SJCRH30 (cell line): ENCODE measurements around the gene ACTR2. TPM values are rescaled to one million over a fixed set of nuclear protein-coding genes. Genes with fewer than 3 reads are reported as not detected.
A peak's percentile ranks its signal among the peaks of the same experiment; 100 is the strongest.
"Not testable (repeated sequence)": the region's sequence is repeated elsewhere in the genome, so short reads cannot be mapped to it uniquely, and the experiment has no call there.

Source experiments
- DNase-seq, 2 experiments: peaks; one replicate each; pipeline ENCODE4 v3.0.0-alpha.2; 2015 to 2020
- H3K27ac ChIP-seq: fragments of 250-450 bp; sonication (Bioruptor Pico); 2 replicates; pipeline ENCODE4 v1.5.1; 2020; ENCODE audit warnings: mild to moderate bottlenecking, moderate library complexity
- H3K27me3 ChIP-seq: fragments of 250-450 bp; sonication (Bioruptor Pico); 2 replicates; pipeline ENCODE4 v1.5.1; 2020; ENCODE audit warnings: mild to moderate bottlenecking, moderate library complexity
- H3K36me3 ChIP-seq: fragments of 250-450 bp; sonication (Bioruptor Pico); 2 replicates; pipeline ENCODE4 v1.5.1; 2020; ENCODE audit warnings: mild to moderate bottlenecking, moderate library complexity
- H3K4me1 ChIP-seq: fragments of 250-450 bp; sonication (Bioruptor Pico); 2 replicates; pipeline ENCODE4 v1.5.1; 2020; ENCODE audit warnings: mild to moderate bottlenecking, moderate library complexity
- H3K4me3 ChIP-seq: fragments of 250-450 bp; sonication (Bioruptor Pico); 2 replicates; pipeline ENCODE4 v1.5.1; 2020; ENCODE audit warnings: mild to moderate bottlenecking, moderate library complexity
- H3K9me3 ChIP-seq: fragments of 250-450 bp; sonication (Bioruptor Pico); replicated peaks from 2 replicates; pipeline ENCODE4 v1.5.1; 2020; ENCODE audit warnings: mild to moderate bottlenecking, moderate library complexity
- total RNA-seq: library from RNA; depleted of rRNA; stranded (reverse); fragments of >200 nt; shearing (Covaris generic); gene quantifications from 2 replicates; pipeline ENCODE4 v1.2.3, GENCODE V29; 2014

Gene ACTR2
- total RNA-seq, 1 experiment from 2014 or later, result 122 TPM

DNA sequence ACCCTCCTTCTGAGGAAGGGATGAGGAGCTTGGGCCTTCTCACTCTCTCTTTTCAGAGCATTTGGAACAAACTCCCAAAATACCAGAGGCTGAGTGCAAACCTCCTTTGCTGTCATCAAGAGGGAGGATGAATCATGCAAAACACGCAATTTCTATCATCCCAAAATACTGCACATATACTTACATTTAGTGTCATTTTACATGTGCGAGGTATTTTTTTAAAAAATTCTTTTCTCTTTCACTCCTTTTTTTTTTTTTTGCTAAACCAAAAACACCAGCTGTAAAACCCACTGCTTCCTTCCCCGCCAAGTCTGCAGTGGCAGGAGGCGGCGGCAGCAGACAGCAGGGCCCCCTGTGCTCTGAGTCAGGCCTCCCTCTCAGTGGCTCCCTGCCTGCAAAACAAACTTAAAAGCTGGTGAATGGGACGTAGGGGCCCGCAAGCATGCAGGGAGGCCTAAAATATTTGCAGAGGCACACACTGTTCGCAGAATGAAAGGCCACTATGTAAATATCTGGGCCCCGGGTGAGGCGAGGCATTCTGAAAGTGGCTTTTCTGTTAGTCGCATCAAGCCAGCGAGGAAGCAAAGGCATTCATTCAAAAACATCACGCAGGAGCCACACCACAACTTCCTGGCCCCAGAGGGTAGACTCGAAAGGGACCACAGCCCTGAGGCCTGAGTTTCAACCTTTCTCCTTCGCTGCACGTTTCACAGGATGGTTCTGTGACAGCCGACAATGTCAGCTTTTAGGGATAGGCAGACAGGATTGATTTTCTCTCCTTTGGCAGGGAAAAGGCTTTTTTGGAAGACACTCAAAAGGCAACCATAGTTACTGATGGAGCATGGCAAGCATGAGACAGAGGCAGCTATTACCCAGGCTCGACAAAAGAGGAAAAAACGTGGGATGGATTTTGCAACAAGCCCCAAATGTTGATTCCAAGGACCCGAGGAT lies 73.4 kb downstream of the ACTR2 start:
- Histone ChIP-seq H3K27me3 (no peaks in the 10 kb centered on the region), H3K4me1 (peaks cover 30% of the 10 kb centered on the region), H3K9me3 (no peaks in the 10 kb centered on the region), H3K4me3 (peak overlapping the region; percentile 39), H3K36me3 (0 out of 2 replicates have a peak, but pooled peaks cover under 1% of the 10 kb centered on the region), H3K27ac (peak overlapping the region; percentile 4; the same call in 1 of the 2 replicates)
- peak; percentile 61 to 64 for DNase-seq

DNA sequence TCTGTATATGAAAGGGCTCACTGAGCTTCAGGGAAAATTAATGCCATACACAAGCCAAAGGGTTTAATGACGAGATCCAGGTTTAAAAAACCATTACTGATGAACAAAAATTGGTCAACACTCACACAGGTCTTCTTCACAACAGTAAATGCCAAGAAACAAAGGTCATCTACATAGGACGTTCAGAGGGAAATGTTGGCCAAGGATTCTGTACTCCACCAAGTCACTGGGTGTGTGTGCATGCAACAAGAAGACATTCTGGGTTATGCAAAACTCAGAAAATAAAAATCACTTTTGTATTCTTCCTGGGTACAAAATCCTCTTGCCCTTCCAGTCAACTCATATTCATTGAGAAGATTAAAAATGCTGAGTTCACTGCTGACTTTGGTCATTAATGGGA lies 78.3 kb downstream of the ACTR2 start:
- Histone ChIP-seq H3K36me3 (0 out of 2 replicates have a peak, but pooled peaks cover 10% of the 10 kb centered on the region), H3K27me3 (no peaks in the 10 kb centered on the region), H3K4me3 (no peak overlapping the region), H3K27ac (no peak overlapping the region), H3K9me3 (no peaks in the 10 kb centered on the region), H3K4me1 (peaks cover 11% of the 10 kb centered on the region)
- no peak for DNase-seq

DNA sequence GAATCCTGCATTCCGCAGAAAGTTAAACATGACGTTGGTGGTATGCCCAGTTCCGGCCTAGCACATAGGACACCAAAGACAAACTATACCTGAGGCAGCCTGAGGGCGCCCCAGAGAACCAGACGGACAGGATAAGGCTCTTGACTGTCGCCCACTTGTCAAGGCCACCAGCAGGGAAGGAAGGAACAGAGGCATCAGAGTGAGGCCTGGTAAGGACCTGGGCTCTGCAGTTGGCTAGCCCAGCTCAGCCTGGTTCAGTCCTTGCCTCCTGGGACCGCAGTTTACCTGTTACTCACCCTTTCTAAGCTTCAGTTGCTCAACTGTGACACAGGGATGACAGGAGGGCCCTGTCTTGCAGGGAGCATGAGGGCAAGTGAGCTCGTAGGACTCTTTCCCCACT lies 82.1 kb downstream of the ACTR2 start:
- DNase-seq, result no peak
- Histone ChIP-seq H3K36me3 (peaks cover 42% of the 10 kb centered on the region), H3K4me3 (no peak overlapping the region), H3K27ac (no peak overlapping the region), H3K9me3 (no peaks in the 10 kb centered on the region), H3K4me1 (no peaks in the 10 kb centered on the region; the same call in 1 of the 2 replicates), H3K27me3 (no peaks in the 10 kb centered on the region)

DNA sequence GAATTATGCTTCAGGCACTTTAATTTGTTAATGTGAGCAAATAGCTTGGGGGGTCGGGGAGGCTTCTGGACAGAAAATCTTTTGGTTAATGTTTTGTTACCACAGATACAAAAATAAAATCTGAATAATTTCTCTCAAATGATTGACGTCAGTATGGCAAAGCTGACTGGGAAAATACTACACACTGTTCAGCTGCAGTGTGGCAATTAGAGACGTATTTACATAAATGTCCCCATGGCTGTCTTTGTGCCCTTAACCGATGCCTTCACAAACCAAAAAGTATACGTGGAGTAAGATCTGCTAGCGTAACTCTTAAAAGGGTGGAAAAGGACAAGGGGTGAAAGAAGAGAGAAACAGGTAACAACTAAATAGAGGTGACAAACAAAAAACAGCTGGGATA lies 83.4 kb downstream of the ACTR2 start:
- Histone ChIP-seq H3K36me3 (peaks cover 54% of the 10 kb centered on the region), H3K4me3 (no peak overlapping the region), H3K4me1 (no peaks in the 10 kb centered on the region; the same call in 1 of the 2 replicates), H3K9me3 (no peaks in the 10 kb centered on the region), H3K27ac (no peak overlapping the region), H3K27me3 (no peaks in the 10 kb centered on the region)
- DNase-seq, result no peak

DNA sequence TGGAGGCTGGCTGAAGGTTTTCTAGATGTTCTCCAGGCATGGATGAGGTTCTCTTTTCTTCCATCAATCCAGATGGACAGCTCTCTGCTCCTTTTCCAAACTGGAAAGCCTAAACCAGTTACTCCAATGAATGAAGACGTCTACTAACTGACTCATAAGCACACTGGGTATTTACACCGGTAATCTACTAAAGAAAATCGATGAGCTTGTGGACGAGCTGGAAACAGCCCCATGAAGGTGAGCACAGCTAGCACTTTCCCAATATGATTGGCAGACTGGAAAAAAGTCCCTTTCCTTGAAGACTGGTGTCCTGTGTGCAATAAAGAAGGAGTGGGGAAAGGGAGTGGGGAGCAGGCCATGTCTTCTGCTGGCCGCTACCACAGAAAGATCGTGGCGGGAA lies 84.0 kb downstream of the ACTR2 start:
- H3K36me3 ChIP-seq, result peaks cover 55% of the 10 kb centered on the region

DNA sequence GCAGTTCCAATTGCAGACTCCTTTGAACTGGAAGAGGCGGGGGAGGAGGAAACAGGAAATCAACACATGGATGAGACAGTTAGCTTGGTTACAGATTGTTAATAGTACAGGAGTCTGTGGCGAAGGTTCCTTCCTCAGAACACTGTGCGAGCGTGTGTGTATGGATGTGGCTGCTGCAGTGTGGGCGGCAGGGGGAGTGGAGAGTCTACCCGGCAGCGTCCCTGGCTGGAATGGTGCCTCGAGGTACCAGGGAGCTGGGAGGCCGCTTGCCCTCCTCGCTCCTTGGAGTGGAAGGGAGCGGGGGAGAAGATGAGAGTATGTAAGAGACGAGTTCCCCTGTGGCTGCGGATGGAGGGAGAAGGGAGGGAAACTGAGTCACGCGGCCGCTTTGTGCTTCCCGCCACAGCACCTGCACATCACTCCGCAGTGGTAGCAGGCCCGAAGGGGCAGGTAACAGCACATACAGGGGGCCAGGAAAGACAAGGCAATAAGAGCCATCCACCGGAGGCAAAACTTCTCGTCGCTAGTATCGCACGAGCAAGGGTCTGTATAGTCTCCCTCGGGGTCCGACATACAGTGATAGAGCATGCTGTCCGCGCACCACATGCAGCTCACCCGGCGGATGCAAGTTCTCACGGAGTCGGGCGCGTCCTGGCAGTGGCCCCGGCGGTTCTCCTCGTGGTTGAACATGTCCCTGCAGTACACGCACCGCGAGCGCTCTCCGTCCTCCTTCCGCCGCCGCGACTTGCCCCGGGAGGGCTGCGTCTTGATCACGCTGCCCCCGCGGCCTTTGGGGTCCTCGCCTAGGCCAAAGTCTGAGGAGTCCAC lies 85.7 kb downstream of the ACTR2 start:
- Histone ChIP-seq H3K4me3 (no peak overlapping the region), H3K36me3 (peaks cover 55% of the 10 kb centered on the region), H3K9me3 (no peaks in the 10 kb centered on the region), H3K27ac (no peak overlapping the region), H3K27me3 (no peaks in the 10 kb centered on the region), H3K4me1 (no peaks in the 10 kb centered on the region; the same call in 1 of the 2 replicates)
- no peak for DNase-seq

More for the DNA sequence above, 84.0 kb downstream of the ACTR2 start:
- Histone ChIP-seq H3K4me3 (no peak overlapping the region), H3K4me1 (no peaks in the 10 kb centered on the region; the same call in 1 of the 2 replicates), H3K27me3 (no peaks in the 10 kb centered on the region), H3K9me3 (no peaks in the 10 kb centered on the region), H3K27ac (no peak overlapping the region)
- no peak for DNase-seq

DNA sequence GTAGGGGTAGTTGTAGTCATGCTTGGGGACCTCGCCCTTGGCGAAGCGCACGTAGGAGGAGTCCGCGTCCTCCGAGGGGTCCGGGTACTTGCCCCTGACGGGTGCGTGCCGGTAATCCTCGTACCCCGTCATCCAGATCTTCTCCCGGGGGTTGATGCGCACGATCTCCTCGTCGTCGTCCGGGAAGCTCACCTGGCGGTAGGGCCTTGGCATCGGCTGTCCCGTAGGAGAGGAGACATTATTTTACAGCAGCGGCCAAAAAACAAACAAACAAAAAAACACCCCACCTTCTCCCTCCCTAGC lies 86.3 kb downstream of the ACTR2 start:
- no peaks in the 10 kb centered on the region; the same call in 1 of the 2 replicates for H3K4me1 ChIP-seq
- peaks cover 53% of the 10 kb centered on the region for H3K36me3 ChIP-seq
- H3K27ac ChIP-seq, result no peak overlapping the region
- no peak overlapping the region for H3K4me3 ChIP-seq
- no peaks in the 10 kb centered on the region for H3K27me3 ChIP-seq
- no peaks in the 10 kb centered on the region for H3K9me3 ChIP-seq
- no peak for DNase-seq

DNA sequence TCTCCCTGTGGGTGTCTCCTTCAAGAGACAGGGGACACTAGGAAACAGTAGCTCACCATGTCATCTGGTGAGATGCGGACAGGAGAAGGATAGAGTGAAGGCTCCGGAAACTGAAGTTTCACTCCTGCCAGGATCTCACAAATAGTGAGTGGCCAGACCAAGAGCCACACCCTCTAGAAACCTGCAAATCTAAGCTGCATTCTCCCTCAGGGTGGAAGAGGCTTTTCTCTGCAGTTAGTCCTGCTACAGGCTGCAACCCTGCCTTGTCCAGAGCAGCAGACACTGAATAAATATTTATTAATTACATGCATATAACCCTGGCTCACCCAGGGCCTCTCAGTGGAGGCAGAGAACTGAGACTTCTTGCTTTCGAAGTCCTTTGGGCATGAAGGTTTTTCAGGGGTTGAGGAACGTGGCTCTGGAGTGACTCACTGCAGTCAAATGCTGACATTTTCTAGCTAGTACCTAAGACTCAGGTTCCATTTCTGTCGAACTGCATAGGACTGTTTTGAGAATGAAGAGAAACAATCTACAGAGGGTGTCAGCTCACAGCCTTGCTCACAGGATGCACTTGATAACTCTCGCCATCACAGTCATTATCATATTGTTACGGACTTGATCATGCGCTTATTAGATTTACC lies 87.3 kb downstream of the ACTR2 start:
- H3K4me3 ChIP-seq, result no peak overlapping the region
- H3K27ac ChIP-seq, result no peak overlapping the region
- H3K9me3 ChIP-seq, result no peaks in the 10 kb centered on the region
- peaks cover under 1% of the 10 kb centered on the region; the same call in 1 of the 2 replicates for H3K4me1 ChIP-seq
- H3K36me3 ChIP-seq, result peaks cover 51% of the 10 kb centered on the region
- H3K27me3 ChIP-seq, result no peaks in the 10 kb centered on the region
- no peak for DNase-seq

DNA sequence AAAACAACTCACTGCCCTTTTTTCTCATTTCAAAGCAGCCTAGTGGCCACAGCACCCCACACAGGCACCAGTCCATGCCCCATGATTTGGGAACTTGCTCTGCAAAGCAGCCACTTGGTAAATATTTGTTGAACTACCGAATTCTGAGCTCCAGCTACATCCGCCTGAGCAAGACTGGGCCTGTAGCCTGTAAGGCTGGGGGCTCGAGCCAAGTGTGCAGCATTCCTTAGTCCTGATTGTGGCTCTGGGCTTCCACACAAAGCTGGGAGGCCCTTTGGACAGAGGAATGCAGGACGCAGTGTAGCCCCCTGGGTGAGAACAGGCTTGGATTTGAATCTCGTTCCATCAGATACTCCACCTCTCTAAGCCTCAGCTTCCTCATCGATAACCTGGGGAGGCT lies 88.4 kb downstream of the ACTR2 start:
- no peak overlapping the region for H3K27ac ChIP-seq
- H3K36me3 ChIP-seq, result peaks cover 51% of the 10 kb centered on the region
- no peaks in the 10 kb centered on the region for H3K9me3 ChIP-seq
- no peak overlapping the region for H3K4me3 ChIP-seq
- H3K4me1 ChIP-seq, result peaks cover 10% of the 10 kb centered on the region
- no peak for DNase-seq
- no peaks in the 10 kb centered on the region for H3K27me3 ChIP-seq

DNA sequence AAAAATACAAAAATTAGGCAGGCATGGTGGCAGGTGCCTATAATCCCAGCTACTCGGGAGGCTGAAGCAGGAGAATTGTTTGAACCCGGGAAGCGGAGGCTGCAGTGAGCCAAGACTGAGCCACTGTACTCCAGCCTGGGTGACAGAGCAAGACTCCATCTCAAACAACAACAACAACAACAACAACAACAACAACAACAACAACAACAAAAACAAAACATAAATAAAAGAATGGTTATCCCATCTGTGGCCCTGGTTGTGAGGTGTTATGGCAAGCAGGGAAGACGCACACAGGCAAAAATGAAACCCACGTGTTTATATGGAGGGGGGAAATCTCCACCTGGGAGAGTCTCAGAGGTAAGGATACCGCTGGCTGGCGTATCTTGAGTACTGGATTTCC lies 89.7 kb downstream of the ACTR2 start:
- not testable (repeated sequence) for H3K4me3 ChIP-seq, DNase-seq, H3K4me1 ChIP-seq, H3K27me3 ChIP-seq, H3K27ac ChIP-seq, H3K9me3 ChIP-seq
- H3K36me3 ChIP-seq, result peaks cover 43% of the 10 kb centered on the region

DNA sequence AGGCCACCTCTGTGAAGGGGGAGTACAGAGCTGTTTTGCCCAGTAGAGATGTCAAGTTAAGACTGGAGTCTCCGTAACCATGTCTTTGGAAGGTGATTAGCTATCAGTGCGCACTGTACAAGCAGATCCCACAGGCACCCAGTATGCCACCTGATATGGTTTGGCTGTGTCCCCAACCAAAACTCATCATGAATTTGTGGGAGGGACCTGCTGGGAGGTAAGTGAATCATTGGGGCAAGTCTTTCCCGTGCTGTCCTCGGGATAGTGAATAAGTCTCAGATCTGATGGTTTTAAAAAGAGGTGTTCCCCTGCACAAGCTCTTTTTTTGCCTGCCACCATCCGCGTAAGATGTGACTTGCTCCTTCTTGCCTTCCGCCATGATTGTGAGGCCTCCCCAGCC lies 90.2 kb downstream of the ACTR2 start:
- peaks cover 38% of the 10 kb centered on the region for H3K36me3 ChIP-seq
- H3K27ac ChIP-seq, result no peak overlapping the region
- DNase-seq, result no peak

DNA sequence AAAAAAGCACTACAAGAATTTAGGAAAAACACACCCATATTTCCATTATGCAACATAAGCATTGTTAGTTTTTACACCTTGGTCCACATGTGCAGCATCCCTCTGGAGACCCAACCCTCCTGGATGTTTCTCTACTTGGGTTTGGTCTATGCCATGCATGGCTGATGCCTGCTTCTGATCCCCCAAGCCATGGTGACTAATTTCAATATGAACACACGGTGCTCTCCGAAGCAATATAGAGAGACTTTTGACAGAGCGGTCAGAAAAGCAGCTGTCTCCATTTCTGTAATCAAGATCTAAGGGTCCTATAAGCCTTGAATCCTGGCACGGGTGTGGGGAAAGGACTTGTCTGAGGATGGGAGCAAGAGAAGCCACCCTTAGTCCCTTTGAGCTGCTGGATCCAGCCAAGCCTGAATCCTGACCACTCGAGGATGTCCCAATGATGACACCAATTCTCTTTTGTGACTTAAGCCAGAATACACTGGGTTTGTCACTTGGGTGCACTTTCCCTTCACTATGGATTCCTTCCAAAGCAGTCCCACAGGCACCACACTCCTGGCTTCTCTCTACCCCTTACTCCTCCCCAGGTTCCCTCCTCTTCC lies 91.5 kb downstream of the ACTR2 start:
- H3K4me1 ChIP-seq, result peaks cover 10% of the 10 kb centered on the region
- no peaks in the 10 kb centered on the region for H3K27me3 ChIP-seq
- H3K36me3 ChIP-seq, result peaks cover 25% of the 10 kb centered on the region
- H3K27ac ChIP-seq, result no peak overlapping the region
- no peak overlapping the region for H3K4me3 ChIP-seq
- no peak for DNase-seq
- no peaks in the 10 kb centered on the region for H3K9me3 ChIP-seq

More for the DNA sequence above, 90.2 kb downstream of the ACTR2 start:
- Histone ChIP-seq H3K4me1 (peaks cover 10% of the 10 kb centered on the region), H3K4me3 (no peak overlapping the region), H3K27me3 (no peaks in the 10 kb centered on the region), H3K9me3 (no peaks in the 10 kb centered on the region)

DNA sequence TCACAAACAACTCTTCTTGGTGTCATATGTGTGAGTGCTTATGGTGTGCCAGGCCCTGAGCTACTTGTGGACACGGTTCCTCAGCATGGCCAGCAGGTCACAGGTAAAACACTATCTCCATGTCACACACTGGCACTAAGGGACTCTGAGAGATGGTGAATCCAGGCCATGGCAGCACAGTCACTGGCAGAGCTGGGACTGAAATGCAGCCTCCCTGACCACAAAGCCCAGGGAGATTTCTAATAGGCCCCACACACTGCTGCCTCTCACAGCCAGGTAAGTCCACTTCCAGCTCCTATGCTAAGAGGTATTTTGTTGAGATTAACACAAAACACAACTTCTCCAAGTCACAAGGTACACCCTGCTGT lies 92.0 kb downstream of the ACTR2 start:
- Histone ChIP-seq H3K4me1 (peaks cover 10% of the 10 kb centered on the region), H3K27ac (no peak overlapping the region), H3K4me3 (no peak overlapping the region), H3K36me3 (peaks cover 22% of the 10 kb centered on the region), H3K9me3 (no peaks in the 10 kb centered on the region), H3K27me3 (no peaks in the 10 kb centered on the region)
- no peak for DNase-seq

DNA sequence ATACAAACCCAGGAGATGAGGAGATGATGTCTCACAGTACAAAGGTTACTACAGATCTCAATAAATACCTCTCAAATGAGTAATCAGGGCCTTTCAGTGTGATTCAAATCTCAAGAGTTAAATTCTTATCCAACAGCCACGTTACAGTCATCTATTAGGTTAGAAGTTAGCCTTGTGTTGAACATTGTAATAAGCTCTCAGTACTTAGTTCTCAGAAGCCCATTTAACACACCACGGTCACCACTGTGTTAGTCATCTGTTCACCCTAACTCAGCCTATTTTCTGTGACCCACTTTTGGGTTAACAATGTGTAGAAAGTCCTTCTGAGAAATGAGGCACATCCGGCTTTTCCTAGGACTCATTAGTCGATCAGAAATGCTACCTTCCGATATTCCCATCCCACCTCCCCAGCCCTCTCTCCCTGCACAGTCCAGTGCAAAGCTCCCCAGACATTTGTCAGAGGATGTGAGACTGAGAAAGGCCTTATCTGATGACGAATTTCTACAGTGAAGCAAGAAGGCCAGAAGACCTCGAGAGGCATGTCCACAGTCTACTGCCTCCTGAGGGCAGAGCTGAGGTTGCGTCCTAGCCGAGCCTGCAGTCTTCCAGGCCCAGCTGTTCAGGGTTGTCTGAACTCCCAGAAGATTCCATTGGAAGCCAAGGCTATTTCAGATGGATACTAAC lies 92.6 kb downstream of the ACTR2 start:
- Histone ChIP-seq H3K36me3 (peaks cover 18% of the 10 kb centered on the region), H3K27ac (no peak overlapping the region), H3K9me3 (no peaks in the 10 kb centered on the region), H3K27me3 (no peaks in the 10 kb centered on the region), H3K4me3 (no peak overlapping the region), H3K4me1 (peaks cover 10% of the 10 kb centered on the region)
- peak; percentile 73 to 78 for DNase-seq
